Right atrium auricular region (tissue), 2 donors: ENCODE data around the gene PSMB3. TPM values are rescaled to one million over a fixed set of nuclear protein-coding genes. Genes with fewer than 3 reads are reported as not detected.
A peak's percentile ranks its signal among the peaks of the same experiment; 100 is the strongest.

Source experiments
- DNase-seq: peaks from one replicate; pipeline ENCODE4 v3.0.0-alpha.2; 2019; ENCODE audit warnings: low spot score
- H3K27ac ChIP-seq, 2 donors: fragments of 200-600 bp; sonication (generic); 1 replicate in 1 of 2; 2 replicates in 1 of 2; pipeline ENCODE4 v1.5.1; 2016 to 2019
- H3K27me3 ChIP-seq, 2 donors: fragments of 200-600 bp; sonication (generic); one replicate each; pipeline versions ENCODE4 v1.5.1 to v1.6.0; 2017 to 2019
- H3K36me3 ChIP-seq: fragments of 200-600 bp; sonication (generic); one replicate; pipeline ENCODE4 v1.5.1; 2016
- H3K4me1 ChIP-seq, 2 donors: fragments of 200-600 bp; sonication (generic); one replicate each; pipeline versions ENCODE4 v1.5.1 to v1.6.0; 2017 to 2019
- H3K4me3 ChIP-seq, 2 donors: fragments of 200-600 bp; sonication (generic); 1 replicate in 1 of 2; 2 replicates in 1 of 2; pipeline ENCODE4 v1.5.1; 2017 to 2019; ENCODE audit warnings: mild to moderate bottlenecking in 1 of 2, moderate library complexity in 1 of 2
- H3K9me3 ChIP-seq, 2 donors: fragments of 200-600 bp; sonication (generic); one replicate each; pipeline ENCODE4 v1.5.1; 2019
- total RNA-seq, 2 donors: library from RNA; depleted of rRNA; stranded (reverse); fragments of >200 nt; gene quantifications; one replicate each; pipeline ENCODE4 v1.1.0, GENCODE V29; 2016
- TF ChIP-seq, protein P1 (sequence below), 2 donors: fragments of 200-600 bp; sonication (generic); IDR thresholded peaks; one replicate each; pipeline ENCODE4 v1.5.1; 2019; ENCODE audit warnings: antibody characterized with exemption in 2 of 2

The PSMB3 gene
- total RNA-seq, 2 donors from 2014 or later = 185 to 200 TPM

DNA sequence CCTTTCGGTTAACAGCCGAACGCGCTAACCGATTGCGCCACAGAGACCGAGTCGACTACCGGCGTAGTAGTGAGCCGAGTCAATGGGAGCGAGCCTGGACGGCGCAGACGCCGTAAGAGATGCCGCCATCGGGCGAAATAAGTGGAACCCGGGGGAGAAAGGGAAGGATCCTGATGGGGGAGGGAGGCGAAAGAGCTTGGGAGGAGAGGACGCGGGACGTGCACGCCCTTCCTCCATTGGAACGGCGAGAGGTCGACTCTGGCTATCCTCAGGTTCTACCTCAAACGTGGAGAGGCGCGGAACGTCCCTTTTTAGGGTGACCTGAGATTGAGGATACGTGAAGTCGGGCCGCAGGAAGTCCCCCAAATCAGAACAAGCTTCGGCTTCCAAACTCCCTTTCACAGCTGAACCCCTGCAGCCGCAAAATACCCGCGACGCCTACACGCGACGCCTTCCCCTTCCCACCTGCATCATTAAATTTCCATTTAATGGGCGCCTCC is 683 bp upstream of the PSMB3 start:
- peak; percentile 89 for DNase-seq
- Histone ChIP-seq H3K9me3 (no peaks in the 10 kb centered on the region), H3K27ac (peak overlapping the region; percentile 91 to 96), H3K4me1 (peaks cover 0 to 58% of the 10 kb centered on the region in 2 donors), H3K4me3 (peak overlapping the region; percentile 71 to 78), H3K36me3 (peaks cover 20% of the 10 kb centered on the region), H3K27me3 (no peaks in the 10 kb centered on the region)
- TF ChIP-seq, protein P1, sequence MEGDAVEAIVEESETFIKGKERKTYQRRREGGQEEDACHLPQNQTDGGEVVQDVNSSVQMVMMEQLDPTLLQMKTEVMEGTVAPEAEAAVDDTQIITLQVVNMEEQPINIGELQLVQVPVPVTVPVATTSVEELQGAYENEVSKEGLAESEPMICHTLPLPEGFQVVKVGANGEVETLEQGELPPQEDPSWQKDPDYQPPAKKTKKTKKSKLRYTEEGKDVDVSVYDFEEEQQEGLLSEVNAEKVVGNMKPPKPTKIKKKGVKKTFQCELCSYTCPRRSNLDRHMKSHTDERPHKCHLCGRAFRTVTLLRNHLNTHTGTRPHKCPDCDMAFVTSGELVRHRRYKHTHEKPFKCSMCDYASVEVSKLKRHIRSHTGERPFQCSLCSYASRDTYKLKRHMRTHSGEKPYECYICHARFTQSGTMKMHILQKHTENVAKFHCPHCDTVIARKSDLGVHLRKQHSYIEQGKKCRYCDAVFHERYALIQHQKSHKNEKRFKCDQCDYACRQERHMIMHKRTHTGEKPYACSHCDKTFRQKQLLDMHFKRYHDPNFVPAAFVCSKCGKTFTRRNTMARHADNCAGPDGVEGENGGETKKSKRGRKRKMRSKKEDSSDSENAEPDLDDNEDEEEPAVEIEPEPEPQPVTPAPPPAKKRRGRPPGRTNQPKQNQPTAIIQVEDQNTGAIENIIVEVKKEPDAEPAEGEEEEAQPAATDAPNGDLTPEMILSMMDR (IDR thresholded peaks at IDR 0.05) = no peak

DNA sequence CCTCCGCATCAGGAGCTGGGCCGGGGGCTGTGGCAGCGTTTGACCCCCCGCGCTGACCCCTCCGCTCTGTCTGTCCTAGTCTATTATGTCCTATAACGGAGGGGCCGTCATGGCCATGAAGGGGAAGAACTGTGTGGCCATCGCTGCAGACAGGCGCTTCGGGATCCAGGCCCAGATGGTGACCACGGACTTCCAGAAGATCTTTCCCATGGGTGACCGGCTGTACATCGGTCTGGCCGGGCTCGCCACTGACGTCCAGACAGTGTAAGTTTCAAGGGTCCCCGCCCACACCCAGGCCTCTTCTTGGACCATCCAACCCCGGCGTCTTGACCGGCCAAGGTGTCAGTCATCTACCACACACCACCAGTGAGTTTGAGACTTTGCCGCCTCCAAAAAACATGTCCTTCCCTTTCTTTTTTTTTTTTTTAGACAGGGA is 548 bp downstream of the PSMB3 start:
- DNase-seq = no peak
- Histone ChIP-seq H3K27ac (peak overlapping the region; percentile 91 to 96), H3K4me3 (peak overlapping the region; percentile 71 to 78), H3K9me3 (no peaks in the 10 kb centered on the region), H3K4me1 (peaks cover 0 to 52% of the 10 kb centered on the region in 2 donors), H3K27me3 (no peaks in the 10 kb centered on the region), H3K36me3 (peaks cover 33% of the 10 kb centered on the region)
- TF ChIP-seq, protein P1 (IDR thresholded peaks at IDR 0.05) = no peak

DNA sequence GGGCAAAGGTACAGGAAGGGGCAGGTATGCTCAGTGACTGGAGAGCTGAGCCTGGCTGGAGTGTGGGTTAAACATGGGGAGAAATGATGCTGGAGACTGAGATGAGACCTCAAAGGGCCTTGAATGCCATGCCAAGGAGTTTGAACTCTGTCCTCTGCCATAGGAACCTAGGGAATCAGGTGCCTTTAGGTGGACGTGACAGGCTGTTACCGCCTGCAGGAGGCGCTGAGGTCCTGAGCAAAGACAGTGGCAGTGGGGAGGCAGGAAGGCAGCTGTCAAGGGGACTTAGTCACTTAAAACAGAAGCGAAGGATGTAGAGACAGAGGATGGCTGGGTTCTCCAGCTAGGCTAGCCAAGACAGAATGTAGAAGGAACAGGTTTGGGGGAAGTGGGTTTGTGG is 9.1 kb downstream of the PSMB3 start:
- H3K36me3 ChIP-seq = peaks cover 88% of the 10 kb centered on the region
- no peak overlapping the region for H3K27ac ChIP-seq
- TF ChIP-seq, protein P1 (IDR thresholded peaks at IDR 0.05) = peak in 1 of 2 donors; percentile 12
- no peaks in the 10 kb centered on the region for H3K9me3 ChIP-seq
- DNase-seq = no peak
- H3K4me1 ChIP-seq = peaks cover 0 to 3% of the 10 kb centered on the region in 2 donors
- H3K27me3 ChIP-seq = no peaks in the 10 kb centered on the region
- H3K4me3 ChIP-seq = no peak overlapping the region

DNA sequence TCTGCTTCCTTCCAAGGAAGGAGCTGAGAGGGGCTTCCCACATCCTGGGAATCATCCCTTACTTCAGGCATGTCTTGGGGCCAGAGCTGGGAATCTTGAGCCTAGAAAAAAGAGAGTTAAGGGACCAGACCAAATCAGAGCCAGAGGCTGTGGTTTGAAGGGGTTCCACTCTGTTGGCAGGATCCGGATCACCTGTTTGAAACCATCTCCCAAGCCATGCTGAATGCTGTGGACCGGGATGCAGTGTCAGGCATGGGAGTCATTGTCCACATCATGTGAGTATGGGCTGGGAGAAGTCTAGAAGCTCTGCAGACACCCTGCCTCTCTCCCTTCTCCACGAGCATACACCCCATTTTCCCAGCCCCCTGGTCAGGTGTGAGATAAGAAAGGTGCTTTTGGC is 9.7 kb downstream of the PSMB3 start:
- Histone ChIP-seq H3K4me3 (no peak overlapping the region), H3K9me3 (no peaks in the 10 kb centered on the region), H3K27ac (no peak overlapping the region), H3K36me3 (peaks cover 86% of the 10 kb centered on the region), H3K4me1 (peaks cover 0 to 3% of the 10 kb centered on the region in 2 donors), H3K27me3 (no peaks in the 10 kb centered on the region)
- TF ChIP-seq, protein P1 (IDR thresholded peaks at IDR 0.05) = no peak
- no peak for DNase-seq

DNA sequence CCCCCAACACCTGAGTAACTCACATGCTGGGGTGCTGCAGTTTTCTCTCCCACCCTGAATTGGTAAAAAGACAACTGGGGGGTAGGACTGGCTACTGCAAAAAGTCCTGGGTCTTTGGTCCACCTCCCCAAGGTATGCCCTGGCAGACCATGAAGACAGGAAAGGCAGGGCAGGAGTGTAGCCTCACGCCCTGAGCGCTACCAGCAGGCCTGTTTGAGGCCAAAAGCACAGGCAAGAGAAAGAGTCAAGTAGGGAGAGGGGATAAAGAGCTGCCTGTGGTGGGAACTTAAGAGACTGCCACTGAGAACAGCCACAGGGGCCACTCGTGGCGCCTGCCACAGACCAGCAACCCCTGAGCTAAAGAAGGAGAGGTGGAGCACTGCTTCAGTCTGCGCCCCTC is 13.8 kb downstream of the PSMB3 start:
- peaks cover 0 to 10% of the 10 kb centered on the region in 2 donors for H3K4me1 ChIP-seq
- no peak overlapping the region for H3K4me3 ChIP-seq
- H3K27me3 ChIP-seq = no peaks in the 10 kb centered on the region
- no peak for DNase-seq
- peaks cover 89% of the 10 kb centered on the region for H3K36me3 ChIP-seq
- H3K27ac ChIP-seq = no peak overlapping the region
- TF ChIP-seq, protein P1 (IDR thresholded peaks at IDR 0.05) = no peak
- no peaks in the 10 kb centered on the region for H3K9me3 ChIP-seq

DNA sequence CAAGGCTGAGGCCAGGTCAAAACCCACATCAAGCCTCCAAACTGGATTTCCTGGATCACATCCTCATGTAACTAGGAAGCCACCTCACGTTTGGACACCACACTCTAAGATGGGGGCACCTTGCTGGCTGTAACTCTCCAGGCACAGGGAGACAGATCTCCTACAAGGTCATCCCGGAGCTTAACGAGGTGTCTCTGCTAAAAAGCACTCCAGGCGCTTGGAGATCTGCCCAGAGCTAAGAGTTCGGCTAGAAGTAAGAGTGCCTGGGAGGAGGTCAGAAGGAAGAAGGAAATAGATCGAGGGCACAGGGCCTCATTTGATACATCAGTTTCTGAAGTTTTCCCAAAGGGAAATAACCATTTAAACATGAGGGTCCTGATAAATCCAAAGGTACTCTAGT is 15.9 kb downstream of the PSMB3 start:
- H3K9me3 ChIP-seq = no peaks in the 10 kb centered on the region
- H3K4me1 ChIP-seq = peaks cover 0 to 10% of the 10 kb centered on the region in 2 donors
- H3K4me3 ChIP-seq = no peak overlapping the region
- no peak for DNase-seq
- TF ChIP-seq, protein P1 (IDR thresholded peaks at IDR 0.05) = no peak
- H3K27ac ChIP-seq = peak overlapping the region in 1 of 2 donors; percentile 35
- H3K36me3 ChIP-seq = peaks cover 91% of the 10 kb centered on the region
- no peaks in the 10 kb centered on the region for H3K27me3 ChIP-seq
